NCI-H2227 (cell line): ENCODE results near the gene ARHGAP19.
"Not testable (repeated sequence)": the region's sequence is repeated elsewhere in the genome, so short reads cannot be mapped to it uniquely, and the experiment has no call there.

Source experiments
- DNase-seq: peaks from one replicate; lab custom pipeline; 2025; ENCODE audit not compliant: unreplicated experiment; lab: John Stamatoyannopoulos, UW

The ARHGAP19 gene

GRCh38 chr10:97321804-97322190, 29.4 kb upstream of the ARHGAP19 start:
- DNase-seq: peak; percentile 78

- peak; percentile 67 for DNase-seq
Measured at GRCh38 chr10:97321032-97321803, 28.8 kb upstream of the ARHGAP19 start.

GRCh38 chr10:97320480-97321031, 28.1 kb upstream of the ARHGAP19 start:
- DNase-seq: no peak

- peak; percentile 20 for DNase-seq
Measured at GRCh38 chr10:97319671-97320479, 27.4 kb upstream of the ARHGAP19 start.

- peak; percentile 84 for DNase-seq
Measured at GRCh38 chr10:97318772-97319651, 26.6 kb upstream of the ARHGAP19 start, which contains the start of gene FRAT1. FRAT1 (plus strand) TSS chr10:97319271; CDS start chr10:97319454, 183 bp downstream.

- DNase-seq: no peak
Measured at GRCh38 chr10:97314671-97315070, 22.2 kb upstream of the ARHGAP19 start.

- DNase-seq: no peak
Measured at GRCh38 chr10:97312897-97313296, 20.5 kb upstream of the ARHGAP19 start.

GRCh38 chr10:97311111-97311626, 18.7 kb upstream of the ARHGAP19 start:
- DNase-seq: no peak

- no peak for DNase-seq
Measured at GRCh38 chr10:97307866-97308780, 15.7 kb upstream of the ARHGAP19 start.

GRCh38 chr10:97307441-97307840, 15.0 kb upstream of the ARHGAP19 start:
- DNase-seq: no peak

- no peak for DNase-seq
Measured at GRCh38 chr10:97302088-97302791, 9.8 kb upstream of the ARHGAP19 start.

GRCh38 chr10:97300980-97301379, 8.5 kb upstream of the ARHGAP19 start:
- no peak for DNase-seq

- DNase-seq: no peak
Measured at GRCh38 chr10:97298223-97298571, 5.8 kb upstream of the ARHGAP19 start.

- DNase-seq: no peak
Measured at GRCh38 chr10:97297556-97298222, 5.3 kb upstream of the ARHGAP19 start.

- DNase-seq: no peak
Measured at GRCh38 chr10:97292862-97293198, 393 bp upstream of the ARHGAP19 start.

GRCh38 chr10:97291357-97292096, 910 bp downstream of the ARHGAP19 start:
- no peak for DNase-seq

GRCh38 chr10:97290576-97291356, 1.7 kb downstream of the ARHGAP19 start:
- DNase-seq: not testable (repeated sequence)
